IPS-15b (cell line): ENCODE results near the gene AMH.

Source experiments
- H3K27me3 ChIP-seq: one replicate; pipeline ENCODE4 v1.6.1; 2013; ENCODE audit warnings: low read length; ENCODE audit not compliant: control insufficient read depth, insufficient read depth
- H3K36me3 ChIP-seq: one replicate; pipeline ENCODE4 v1.6.1; 2013; ENCODE audit warnings: low read length; ENCODE audit not compliant: control insufficient read depth, insufficient read depth
- H3K4me1 ChIP-seq: one replicate; pipeline ENCODE4 v1.6.1; 2013; ENCODE audit warnings: mild to moderate bottlenecking, low read length; ENCODE audit not compliant: control insufficient read depth, insufficient read depth
- H3K4me3 ChIP-seq: one replicate; pipeline ENCODE4 v1.5.1; 2013; ENCODE audit warnings: low read depth, low read length
- H3K9ac ChIP-seq: one replicate; pipeline ENCODE4 v1.6.1; 2013; ENCODE audit warnings: low read depth, mild to moderate bottlenecking, low read length
- H3K9me3 ChIP-seq: one replicate; pipeline ENCODE4 v1.6.1; 2013; ENCODE audit warnings: mild to moderate bottlenecking, low read length; ENCODE audit not compliant: control insufficient read depth, insufficient read depth

AMH gene

DNA sequence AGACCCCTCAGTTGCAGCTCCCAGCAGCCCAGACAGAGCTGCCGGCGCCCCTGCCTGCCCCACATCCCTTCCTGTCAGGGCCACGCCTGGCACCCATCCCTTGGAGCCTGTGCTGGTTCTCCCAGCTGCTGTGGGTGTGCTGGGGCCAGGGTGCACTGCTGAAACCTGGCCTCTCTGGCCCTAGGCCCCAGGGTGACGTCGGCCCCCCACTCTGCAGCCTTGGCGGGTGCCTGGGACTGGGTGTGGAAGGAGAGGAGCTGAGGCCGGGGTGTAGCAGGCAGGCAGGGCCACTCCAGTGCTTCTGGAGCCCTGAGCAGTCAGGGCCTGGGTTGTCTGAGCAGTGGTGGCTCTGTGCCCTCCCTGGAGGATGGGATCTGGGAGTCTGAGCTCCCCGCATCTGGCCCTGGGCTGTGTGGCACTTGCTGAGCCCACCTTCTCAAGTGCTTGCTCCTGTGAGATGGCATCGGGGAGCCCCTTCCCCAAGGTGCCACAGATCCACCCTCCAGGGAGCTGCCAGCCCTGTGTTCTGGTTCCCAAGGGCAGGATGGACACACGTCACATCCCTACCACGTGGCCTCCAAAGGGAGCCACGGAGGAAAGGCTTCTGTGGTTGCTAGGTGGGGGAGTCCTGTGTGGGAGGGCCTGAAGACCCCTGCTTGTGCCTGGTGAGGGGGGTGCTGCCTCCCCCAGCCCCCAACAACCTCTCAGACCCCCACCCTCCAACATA lies 18.2 kb upstream of the AMH start:
- Histone ChIP-seq H3K4me1 (no peaks in the 10 kb centered on the region), H3K27me3 (no peaks in the 10 kb centered on the region), H3K4me3 (no peak overlapping the region), H3K9ac (no peak overlapping the region), H3K36me3 (peaks cover 56% of the 10 kb centered on the region), H3K9me3 (no peaks in the 10 kb centered on the region)

- H3K4me1 ChIP-seq: no peaks in the 10 kb centered on the region
These were observed 17.4 kb upstream of the AMH start for GRCh38 chr19:2231621-2232221.

DNA sequence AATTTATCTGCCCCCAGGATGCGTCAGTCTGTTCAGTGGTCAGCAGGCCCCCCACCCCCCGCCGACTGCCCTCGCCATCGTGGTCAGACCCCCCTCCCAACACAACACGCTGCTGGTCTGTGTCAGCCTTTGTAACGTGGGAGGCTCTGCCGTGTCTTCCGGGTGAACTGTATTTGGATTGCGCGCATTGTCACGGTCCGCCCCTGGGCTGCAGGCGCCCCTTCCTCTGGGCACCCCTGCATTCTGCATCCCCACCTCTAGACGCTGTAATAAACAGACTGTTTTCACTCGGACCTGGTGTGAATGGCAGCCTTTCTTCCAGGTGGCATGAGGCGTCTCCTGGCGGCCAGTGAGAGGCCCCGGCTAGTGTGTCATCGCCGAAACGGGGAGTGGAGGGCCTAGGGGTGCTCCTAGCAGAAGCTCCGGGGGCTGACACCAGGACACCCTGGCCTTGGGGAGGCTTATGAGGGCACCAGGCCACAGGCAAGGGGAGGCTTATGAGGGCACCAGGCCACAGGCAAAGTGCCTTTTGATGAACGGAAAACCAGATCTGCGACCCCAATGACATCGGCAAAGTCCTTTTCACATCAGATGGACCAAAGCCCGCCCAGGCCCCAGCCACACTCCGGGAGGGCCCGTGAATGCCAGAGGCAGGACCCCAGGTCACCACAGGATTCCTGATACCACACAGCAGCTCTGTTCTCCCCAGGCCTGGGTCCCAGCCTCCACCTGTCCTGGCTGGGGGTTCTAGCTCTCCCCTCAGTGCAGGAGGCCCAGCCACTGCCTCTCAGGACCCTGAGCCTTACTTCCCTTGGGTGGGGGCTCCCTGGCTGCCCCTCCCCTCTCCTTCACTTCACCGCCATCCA lies 16.6 kb upstream of the AMH start:
- Histone ChIP-seq H3K9me3 (no peaks in the 10 kb centered on the region), H3K27me3 (no peaks in the 10 kb centered on the region), H3K4me3 (no peak overlapping the region), H3K36me3 (peaks cover 43% of the 10 kb centered on the region), H3K4me1 (peaks cover 1% of the 10 kb centered on the region), H3K9ac (no peak overlapping the region)

More at GRCh38 chr19:2231621-2232221, 17.4 kb upstream of the AMH start:
- H3K9ac ChIP-seq: no peak overlapping the region
- no peaks in the 10 kb centered on the region for H3K27me3 ChIP-seq
- no peaks in the 10 kb centered on the region for H3K9me3 ChIP-seq
- peaks cover 48% of the 10 kb centered on the region for H3K36me3 ChIP-seq
- H3K4me3 ChIP-seq: no peak overlapping the region

- Histone ChIP-seq H3K4me3 (no peak overlapping the region), H3K9ac (no peak overlapping the region), H3K27me3 (no peaks in the 10 kb centered on the region), H3K4me1 (peaks cover 7% of the 10 kb centered on the region), H3K9me3 (no peaks in the 10 kb centered on the region), H3K36me3 (peaks cover 35% of the 10 kb centered on the region)
These were observed 15.4 kb upstream of the AMH start for GRCh38 chr19:2233601-2234280.

DNA sequence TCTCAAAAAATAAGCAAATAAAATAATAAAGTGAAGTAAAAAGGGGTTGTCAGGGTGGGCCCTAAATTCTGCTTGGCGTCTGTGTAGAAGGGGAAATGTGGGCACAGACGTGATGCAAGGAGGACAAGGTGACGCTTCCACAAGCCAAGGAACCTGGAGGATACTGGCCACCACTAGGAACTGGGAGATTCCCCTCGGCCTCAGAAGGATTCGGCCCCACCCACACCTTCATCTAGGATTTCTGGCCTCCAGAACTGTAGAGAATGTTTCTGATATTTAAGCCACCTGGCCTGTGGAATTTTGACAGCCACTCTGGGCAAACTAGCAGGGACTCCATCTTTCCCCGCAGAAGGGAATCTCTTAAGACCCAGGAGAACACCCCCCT lies 14.1 kb upstream of the AMH start:
- H3K4me3 ChIP-seq: peak overlapping the region; percentile 84
- H3K36me3 ChIP-seq: peaks cover 24% of the 10 kb centered on the region
- peak overlapping the region; percentile 89 for H3K9ac ChIP-seq
- peaks cover 7% of the 10 kb centered on the region for H3K4me1 ChIP-seq
- no peaks in the 10 kb centered on the region for H3K27me3 ChIP-seq
- H3K9me3 ChIP-seq: no peaks in the 10 kb centered on the region

GRCh38 chr19:2235381-2236063 lies 13.6 kb upstream of the AMH start:
- H3K4me1 ChIP-seq: peaks cover 10% of the 10 kb centered on the region

DNA sequence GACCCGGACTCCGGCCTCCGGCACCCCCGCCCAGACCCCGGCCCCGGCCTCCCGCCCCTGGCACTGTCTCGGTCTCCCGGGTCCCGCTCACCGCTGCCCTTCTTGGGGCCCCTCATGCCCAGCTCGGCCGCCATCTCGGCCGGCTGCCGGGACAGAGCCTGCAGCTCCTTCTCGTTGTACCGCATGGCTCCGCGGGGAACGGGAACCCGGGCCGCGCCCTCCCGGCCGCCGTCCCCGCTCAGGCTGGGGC lies 13.1 kb upstream of the AMH start:
- Histone ChIP-seq H3K27me3 (no peaks in the 10 kb centered on the region), H3K4me1 (peaks cover 13% of the 10 kb centered on the region), H3K36me3 (peaks cover 26% of the 10 kb centered on the region), H3K4me3 (peak overlapping the region; percentile 84), H3K9ac (peak overlapping the region; percentile 89), H3K9me3 (no peaks in the 10 kb centered on the region)

More at GRCh38 chr19:2235381-2236063, 13.6 kb upstream of the AMH start:
- Histone ChIP-seq H3K4me3 (peak overlapping the region; percentile 84), H3K9me3 (no peaks in the 10 kb centered on the region), H3K27me3 (no peaks in the 10 kb centered on the region), H3K36me3 (peaks cover 24% of the 10 kb centered on the region), H3K9ac (peak overlapping the region; percentile 89)

DNA sequence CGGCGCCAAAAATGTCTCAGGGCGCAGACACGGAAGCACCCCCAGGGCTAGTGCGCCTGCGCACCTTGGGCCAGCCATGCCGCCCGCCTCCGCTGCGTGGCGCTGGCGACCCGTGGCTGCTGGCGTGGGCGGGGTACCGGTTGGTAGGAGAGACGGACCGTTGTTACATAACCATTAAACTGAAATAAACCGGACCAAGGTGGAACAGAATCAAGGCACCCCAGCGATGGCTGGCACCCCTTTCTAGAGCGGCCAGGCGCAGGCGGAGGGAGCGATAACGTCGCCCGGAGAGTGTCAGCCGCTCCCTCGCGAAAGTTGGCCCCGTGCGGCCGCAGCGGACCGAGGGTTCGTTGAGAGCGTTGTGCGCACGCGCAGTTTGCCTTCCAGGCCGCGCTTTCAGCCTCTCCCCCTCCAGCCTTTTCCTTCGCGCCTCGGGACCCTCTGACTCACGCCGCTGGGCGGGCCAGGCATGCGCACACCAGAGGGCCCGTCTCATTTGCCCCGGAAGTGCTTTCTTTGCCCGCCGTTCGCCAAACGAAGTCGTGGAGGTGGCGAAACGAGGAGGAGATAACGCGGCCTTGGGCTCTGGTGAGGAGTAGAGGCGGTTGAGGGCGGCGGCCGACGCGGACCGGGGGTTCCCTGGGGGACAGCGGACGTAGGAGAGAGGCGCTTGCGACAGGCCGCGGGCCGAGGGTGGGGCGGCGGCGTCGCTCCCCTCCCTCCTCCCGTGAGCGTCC lies 12.6 kb upstream of the AMH start, which contains the start of the genes PLEKHJ1 and SF3A2:
Gene PLEKHJ1 (minus strand): TSS at position 16 of the 737 bp plus-strand sequence. CDS start 81 bp downstream, outside the sequence.
Gene SF3A2 (plus strand): TSS at position 511 of the 737 bp plus-strand sequence. CDS start 6,595 bp downstream, outside the sequence.
- Histone ChIP-seq H3K4me1 (peaks cover 13% of the 10 kb centered on the region), H3K4me3 (peak within 1 kb of the TSS; percentile 84), H3K9me3 (no peaks in the 10 kb centered on the region), H3K36me3 (peaks cover 27% of the 10 kb centered on the region), H3K9ac (peak within 1 kb of the TSS; percentile 89), H3K27me3 (no peaks in the 10 kb centered on the region)

GRCh38 chr19:2237051-2237868 lies 11.9 kb upstream of the AMH start:
- Histone ChIP-seq H3K27me3 (no peaks in the 10 kb centered on the region), H3K4me3 (peak overlapping the region; percentile 84), H3K9ac (peak overlapping the region; percentile 87), H3K9me3 (no peaks in the 10 kb centered on the region), H3K36me3 (peaks cover 27% of the 10 kb centered on the region), H3K4me1 (peaks cover 13% of the 10 kb centered on the region)

GRCh38 chr19:2237869-2238153 lies 11.3 kb upstream of the AMH start:
- Histone ChIP-seq H3K4me3 (peak overlapping the region; percentile 84), H3K9ac (no peak overlapping the region), H3K36me3 (peaks cover 27% of the 10 kb centered on the region), H3K4me1 (peaks cover 13% of the 10 kb centered on the region), H3K27me3 (no peaks in the 10 kb centered on the region), H3K9me3 (no peaks in the 10 kb centered on the region)
